HG03097 (cell line): ENCODE results near the gene POLR1B.

Experiments used
- ATAC-seq: cut with Tn5 transposase; IDR thresholded peaks from one replicate; pipeline ENCODE4 v1.9.1; 2021; ENCODE audit not compliant: unreplicated experiment, low FRiP score

The POLR1B gene

DNA sequence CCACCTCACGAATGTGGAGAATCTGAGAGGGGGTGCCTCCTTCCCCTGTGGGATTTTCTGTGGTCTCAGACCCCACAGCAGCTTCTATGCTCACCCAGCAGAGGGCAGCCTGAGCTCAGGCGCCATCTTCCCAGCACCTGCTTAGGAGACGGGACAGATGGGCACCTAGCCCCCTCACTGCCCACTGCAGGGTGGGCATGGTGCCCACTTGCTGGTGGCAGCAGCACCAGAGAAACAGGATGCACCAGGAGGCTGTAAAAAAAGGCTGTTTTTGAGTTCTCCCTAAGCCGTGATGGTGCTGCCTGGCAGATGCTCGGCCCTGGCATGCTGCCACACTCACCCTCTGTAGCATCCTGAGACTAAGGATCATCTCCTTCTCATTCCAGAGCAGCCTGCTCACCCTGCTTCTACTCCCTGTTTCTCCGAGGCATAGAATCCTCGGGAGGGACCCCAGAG is 84.4 kb downstream of the POLR1B start:
- ATAC-seq, result no peak
